GM18909 (cell line): ENCODE measurements around the gene PRPS2.

Experiments
- ATAC-seq: cut with Tn5 transposase; IDR thresholded peaks from one replicate; pipeline ENCODE4 v1.9.1; 2021; ENCODE audit warnings: mild to moderate bottlenecking; ENCODE audit not compliant: unreplicated experiment, poor library complexity

The PRPS2 gene

GRCh38 chrX:12791257-12792228 lies at the start of gene PRPS2:
Gene PRPS2 (plus strand): TSS chrX:12791412. CDS start chrX:12791498, 86 bp downstream.
- peak; percentile 78 for ATAC-seq

GRCh38 chrX:12741416-12741815 lies 49.8 kb upstream of the PRPS2 start:
- no peak for ATAC-seq

GRCh38 chrX:12747433-12747832 lies 43.8 kb upstream of the PRPS2 start:
- no peak for ATAC-seq

GRCh38 chrX:12751887-12752286 lies 39.3 kb upstream of the PRPS2 start:
- ATAC-seq: no peak

GRCh38 chrX:12753366-12753765 lies 37.8 kb upstream of the PRPS2 start:
- ATAC-seq: no peak

- ATAC-seq: no peak
Observed at GRCh38 chrX:12758291-12758690, 32.9 kb upstream of the PRPS2 start.

- ATAC-seq: no peak
Observed at GRCh38 chrX:12767856-12768255, 23.4 kb upstream of the PRPS2 start.

- ATAC-seq: no peak
Observed at GRCh38 chrX:12768491-12768890, 22.7 kb upstream of the PRPS2 start.

GRCh38 chrX:12770440-12770839 lies 20.8 kb upstream of the PRPS2 start:
- no peak for ATAC-seq

GRCh38 chrX:12771445-12772069 lies 19.7 kb upstream of the PRPS2 start:
- ATAC-seq: peak; percentile 98

- no peak for ATAC-seq
Observed at GRCh38 chrX:12777670-12778069, 13.5 kb upstream of the PRPS2 start.

GRCh38 chrX:12779534-12779933 lies 11.7 kb upstream of the PRPS2 start:
- ATAC-seq: no peak

GRCh38 chrX:12788645-12789044 lies 2.6 kb upstream of the PRPS2 start:
- no peak for ATAC-seq

GRCh38 chrX:12789976-12790375 lies 1.2 kb upstream of the PRPS2 start:
- no peak for ATAC-seq

GRCh38 chrX:12790885-12791256 lies 341 bp upstream of the PRPS2 start:
- peak; percentile 31 for ATAC-seq

GRCh38 chrX:12792711-12793110 lies 1.5 kb downstream of the PRPS2 start:
- ATAC-seq: no peak

GRCh38 chrX:12794654-12795053 lies 3.4 kb downstream of the PRPS2 start:
- no peak for ATAC-seq

- no peak for ATAC-seq
Observed at GRCh38 chrX:12798601-12799000, 7.4 kb downstream of the PRPS2 start.

GRCh38 chrX:12799118-12799517 lies 7.9 kb downstream of the PRPS2 start:
- no peak for ATAC-seq

- no peak for ATAC-seq
Observed at GRCh38 chrX:12802741-12803140, 11.5 kb downstream of the PRPS2 start.

GRCh38 chrX:12804655-12805054 lies 13.4 kb downstream of the PRPS2 start:
- ATAC-seq: no peak

GRCh38 chrX:12805333-12805732 lies 14.1 kb downstream of the PRPS2 start:
- no peak for ATAC-seq
